ENCODE results near the gene CDYL2.
"Not testable (repeated sequence)": the region's sequence is repeated elsewhere in the genome, so short reads cannot be mapped to it uniquely, and the experiment has no call there.

The CDYL2 gene

GRCh38 chr16:80654094-80654862 is 150.1 kb downstream of the CDYL2 start:
- no peak for TF ChIP-seq CTCF (conservative IDR thresholded peaks at IDR 0.05; ENCODE audit: low read depth, low read length)

GRCh38 chr16:80652441-80652840 is 152.0 kb downstream of the CDYL2 start:
- H3K27ac ChIP-seq = no peak overlapping the region
- no peak overlapping the region for H3K4me2 ChIP-seq
- no peaks in the 10 kb centered on the region for H4K20me1 ChIP-seq (ENCODE audit: insufficient read depth)
- no peak overlapping the region for H2AFZ ChIP-seq (ENCODE audit: low read depth)
- H3K9ac ChIP-seq = no peak overlapping the region
- H3K4me3 ChIP-seq (IDR thresholded peaks at IDR 0.05; ENCODE audit: insufficient read depth, low read depth, low read length) = no peak overlapping the region
- H3K79me2 ChIP-seq (ENCODE audit: insufficient read depth, low read depth) = peaks cover 37% of the 10 kb centered on the region; the same call in 1 of the 2 replicates
- no peak for TF ChIP-seq CTCF (conservative IDR thresholded peaks at IDR 0.05; ENCODE audit: low read depth, low read length)
- peaks cover 21% of the 10 kb centered on the region for H3K4me1 ChIP-seq (ENCODE audit: low read depth, poor library complexity, severe bottlenecking)
- no peaks in the 10 kb centered on the region for H3K27me3 ChIP-seq (ENCODE audit: insufficient read depth, low read depth)
- no peaks in the 10 kb centered on the region for H3K36me3 ChIP-seq (ENCODE audit: insufficient read depth)

More at GRCh38 chr16:80654094-80654862, 150.1 kb downstream of the CDYL2 start:
- H4K20me1 ChIP-seq (ENCODE audit: insufficient read depth) = no peaks in the 10 kb centered on the region
- H3K4me3 ChIP-seq (IDR thresholded peaks at IDR 0.05; ENCODE audit: insufficient read depth, low read depth, low read length) = no peak overlapping the region
- no peak overlapping the region for H3K4me2 ChIP-seq
- no peaks in the 10 kb centered on the region for H3K36me3 ChIP-seq (ENCODE audit: insufficient read depth)
- no peak overlapping the region for H3K27ac ChIP-seq
- peaks cover 35% of the 10 kb centered on the region for H3K4me1 ChIP-seq (ENCODE audit: low read depth, poor library complexity, severe bottlenecking)
- no peak overlapping the region for H2AFZ ChIP-seq (ENCODE audit: low read depth)
- H3K27me3 ChIP-seq (ENCODE audit: insufficient read depth, low read depth) = no peaks in the 10 kb centered on the region
- no peak overlapping the region for H3K9ac ChIP-seq
- peaks cover 35% of the 10 kb centered on the region; the same call in 1 of the 2 replicates for H3K79me2 ChIP-seq (ENCODE audit: insufficient read depth, low read depth)

GRCh38 chr16:80650281-80650680 is 154.1 kb downstream of the CDYL2 start:
- not testable (repeated sequence) for H3K4me1 ChIP-seq (ENCODE audit: low read depth, poor library complexity, severe bottlenecking); H3K36me3 ChIP-seq (ENCODE audit: insufficient read depth); H3K9ac ChIP-seq; H2AFZ ChIP-seq (ENCODE audit: low read depth); H4K20me1 ChIP-seq (ENCODE audit: insufficient read depth); H3K4me2 ChIP-seq; H3K27ac ChIP-seq; H3K27me3 ChIP-seq (ENCODE audit: insufficient read depth, low read depth); H3K4me3 ChIP-seq (IDR thresholded peaks at IDR 0.05; ENCODE audit: insufficient read depth, low read depth, low read length)
- H3K79me2 ChIP-seq (ENCODE audit: insufficient read depth, low read depth) = peaks cover 22% of the 10 kb centered on the region; the same call in 1 of the 2 replicates

GRCh38 chr16:80640316-80640715 is 164.1 kb downstream of the CDYL2 start:
- Histone ChIP-seq H3K36me3 (ENCODE audit: insufficient read depth) (no peaks in the 10 kb centered on the region), H3K27ac (no peak overlapping the region), H3K4me1 (ENCODE audit: low read depth, poor library complexity, severe bottlenecking) (no peaks in the 10 kb centered on the region), H3K4me2 (no peak overlapping the region), H3K9ac (no peak overlapping the region), H3K27me3 (ENCODE audit: insufficient read depth, low read depth) (no peaks in the 10 kb centered on the region), H3K79me2 (ENCODE audit: insufficient read depth, low read depth) (no peaks in the 10 kb centered on the region; the same call in 1 of the 2 replicates), H2AFZ (ENCODE audit: low read depth) (no peak overlapping the region), H4K20me1 (ENCODE audit: insufficient read depth) (no peaks in the 10 kb centered on the region), H3K4me3 (IDR thresholded peaks at IDR 0.05; ENCODE audit: insufficient read depth, low read depth, low read length) (no peak overlapping the region)
- TF ChIP-seq CTCF (conservative IDR thresholded peaks at IDR 0.05; ENCODE audit: low read depth, low read length) = no peak

- H3K79me2 ChIP-seq (ENCODE audit: insufficient read depth, low read depth) = no peaks in the 10 kb centered on the region; the same call in 1 of the 2 replicates
- no peak overlapping the region for H3K4me2 ChIP-seq
- no peak overlapping the region for H2AFZ ChIP-seq (ENCODE audit: low read depth)
- no peaks in the 10 kb centered on the region for H3K4me1 ChIP-seq (ENCODE audit: low read depth, poor library complexity, severe bottlenecking)
- no peak overlapping the region for H3K9ac ChIP-seq
- no peaks in the 10 kb centered on the region for H4K20me1 ChIP-seq (ENCODE audit: insufficient read depth)
- no peaks in the 10 kb centered on the region for H3K27me3 ChIP-seq (ENCODE audit: insufficient read depth, low read depth)
- H3K4me3 ChIP-seq (IDR thresholded peaks at IDR 0.05; ENCODE audit: insufficient read depth, low read depth, low read length) = no peak overlapping the region
- H3K27ac ChIP-seq = no peak overlapping the region
- no peaks in the 10 kb centered on the region for H3K36me3 ChIP-seq (ENCODE audit: insufficient read depth)
- TF ChIP-seq CTCF (conservative IDR thresholded peaks at IDR 0.05; ENCODE audit: low read depth, low read length) = no peak
These were observed 164.8 kb downstream of the CDYL2 start for GRCh38 chr16:80639636-80640035.
